ENCODE data around the gene C1QTNF1. TPM values are rescaled to one million over a fixed set of nuclear protein-coding genes. Genes with fewer than 3 reads are reported as not detected.
"Not testable (repeated sequence)": the region's sequence is repeated elsewhere in the genome, so short reads cannot be mapped to it uniquely, and the experiment has no call there.

The C1QTNF1 gene
- polyA plus RNA-seq, 1 of the 3 experiments (the other 2 are of a cell fraction): 14.3 TPM

GRCh38 chr17:79020631-79021301 is 3.2 kb upstream of the C1QTNF1 start:
- Histone ChIP-seq H3K9ac (no peak overlapping the region), H3K4me2 (no peak overlapping the region)

DNA sequence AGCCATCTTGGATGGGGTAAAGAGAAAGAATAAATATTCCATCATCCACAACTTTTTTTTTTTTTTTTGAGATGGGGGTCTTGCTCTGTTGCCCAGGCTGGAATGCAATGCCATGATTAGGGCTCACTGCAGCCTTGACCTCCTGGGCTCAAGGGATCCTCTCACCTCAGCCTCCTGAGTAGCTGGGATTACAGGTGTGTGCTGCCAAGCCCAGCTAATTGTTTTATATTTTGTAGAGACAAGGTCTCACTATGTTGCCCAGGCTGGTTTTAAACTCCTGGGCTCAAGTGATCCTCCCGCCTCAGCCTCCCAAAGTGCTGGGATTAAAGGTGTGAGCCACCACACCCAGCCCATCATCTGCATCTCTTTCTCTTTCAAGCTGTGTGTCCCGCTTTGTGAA is 2.0 kb upstream of the C1QTNF1 start:
- WGBS (ENCODE audit: low lambda C conversion rate): 97% methylated on average over 2 of the region's 2 CpGs
- not testable (repeated sequence) for H3K9me3 ChIP-seq; H4K20me1 ChIP-seq (ENCODE audit: insufficient read depth); DNase-seq; H3K27ac ChIP-seq (ENCODE audit: low read depth in 2 of 2, low read length in 1 of 2); H3K9ac ChIP-seq; H3K36me3 ChIP-seq (replicated peaks in 1 of 2; ENCODE audit: control insufficient read depth in 1 of 2, insufficient read depth in 2 of 2, low read length in 1 of 2); H3F3A ChIP-seq (replicated peaks; ENCODE audit: insufficient read depth); H2AFZ ChIP-seq (ENCODE audit: low read depth); H3K27me3 ChIP-seq (ENCODE audit: insufficient read depth); H3K79me2 ChIP-seq (ENCODE audit: insufficient read depth); H3K9me2 ChIP-seq; H3K4me3 ChIP-seq (ENCODE audit: low read depth in 2 of 2, low read length in 1 of 2); H3K4me2 ChIP-seq
- ChIA-PET POLR2A (interaction anchor here (0.7 kb wide), 1 partner anchor 23 kb away, joined by 4 read pairs; no protein-coding TSS in a partner anchor), CTCF (interaction anchor here (0.7 to 22.0 kb wide), 13 partner anchors 10 to 506 kb away, joined by 3 to 405 read pairs (median 5); partner anchors contain the start of gene ENGASE)
- H3K4me1 ChIP-seq (ENCODE audit: control insufficient read depth in 1 of 2, insufficient read depth in 2 of 2, low read depth in 1 of 2, low read length in 1 of 2): peaks cover 18 to 32% of the 10 kb centered on the region in 2 experiments; a peak in 3 of 4 replicates

More at GRCh38 chr17:79020631-79021301, 3.2 kb upstream of the C1QTNF1 start:
- 55% methylated on average over 2 of the region's 2 CpGs for WGBS (ENCODE audit: low lambda C conversion rate)
- POLR2A ChIA-PET: no interaction called here
- no peak for DNase-seq
- Histone ChIP-seq H3K36me3 (replicated peaks in 1 of 2; ENCODE audit: control insufficient read depth in 1 of 2, insufficient read depth in 2 of 2, low read length in 1 of 2) (peaks cover 0 to 5% of the 10 kb centered on the region in 2 experiments), H3F3A (replicated peaks; ENCODE audit: insufficient read depth) (no peaks in the 10 kb centered on the region), H3K4me3 (ENCODE audit: low read depth in 2 of 2, low read length in 1 of 2) (no peak overlapping the region), H3K79me2 (ENCODE audit: insufficient read depth) (no peaks in the 10 kb centered on the region), H2AFZ (ENCODE audit: low read depth) (no peak overlapping the region), H3K4me1 (ENCODE audit: control insufficient read depth in 1 of 2, insufficient read depth in 2 of 2, low read depth in 1 of 2, low read length in 1 of 2) (peaks cover 9 to 21% of the 10 kb centered on the region in 2 experiments; a peak in 3 of 4 replicates), H4K20me1 (ENCODE audit: insufficient read depth) (no peaks in the 10 kb centered on the region), H3K27me3 (ENCODE audit: insufficient read depth) (no peaks in the 10 kb centered on the region), H3K9me2 (no peaks in the 10 kb centered on the region), H3K9me3 (peaks cover 5% of the 10 kb centered on the region), H3K27ac (ENCODE audit: low read depth in 2 of 2, low read length in 1 of 2) (no peak overlapping the region)
- no peak for TF ChIP-seq YY1 (IDR thresholded peaks at IDR 0.05; ENCODE audit: low read depth)
- TF ChIP-seq NFIC (IDR thresholded peaks at IDR 0.05; ENCODE audit: borderline replicate concordance): no peak
- no peak for TF ChIP-seq RFX5 (IDR thresholded peaks at IDR 0.05; ENCODE audit: low read length)
- TF ChIP-seq TAF1 (IDR thresholded peaks at IDR 0.05; ENCODE audit: borderline replicate concordance, low read depth, low read length): no peak
- TF ChIP-seq TCF12 (IDR thresholded peaks at IDR 0.05): no peak
- TF ChIP-seq, protein P1, sequence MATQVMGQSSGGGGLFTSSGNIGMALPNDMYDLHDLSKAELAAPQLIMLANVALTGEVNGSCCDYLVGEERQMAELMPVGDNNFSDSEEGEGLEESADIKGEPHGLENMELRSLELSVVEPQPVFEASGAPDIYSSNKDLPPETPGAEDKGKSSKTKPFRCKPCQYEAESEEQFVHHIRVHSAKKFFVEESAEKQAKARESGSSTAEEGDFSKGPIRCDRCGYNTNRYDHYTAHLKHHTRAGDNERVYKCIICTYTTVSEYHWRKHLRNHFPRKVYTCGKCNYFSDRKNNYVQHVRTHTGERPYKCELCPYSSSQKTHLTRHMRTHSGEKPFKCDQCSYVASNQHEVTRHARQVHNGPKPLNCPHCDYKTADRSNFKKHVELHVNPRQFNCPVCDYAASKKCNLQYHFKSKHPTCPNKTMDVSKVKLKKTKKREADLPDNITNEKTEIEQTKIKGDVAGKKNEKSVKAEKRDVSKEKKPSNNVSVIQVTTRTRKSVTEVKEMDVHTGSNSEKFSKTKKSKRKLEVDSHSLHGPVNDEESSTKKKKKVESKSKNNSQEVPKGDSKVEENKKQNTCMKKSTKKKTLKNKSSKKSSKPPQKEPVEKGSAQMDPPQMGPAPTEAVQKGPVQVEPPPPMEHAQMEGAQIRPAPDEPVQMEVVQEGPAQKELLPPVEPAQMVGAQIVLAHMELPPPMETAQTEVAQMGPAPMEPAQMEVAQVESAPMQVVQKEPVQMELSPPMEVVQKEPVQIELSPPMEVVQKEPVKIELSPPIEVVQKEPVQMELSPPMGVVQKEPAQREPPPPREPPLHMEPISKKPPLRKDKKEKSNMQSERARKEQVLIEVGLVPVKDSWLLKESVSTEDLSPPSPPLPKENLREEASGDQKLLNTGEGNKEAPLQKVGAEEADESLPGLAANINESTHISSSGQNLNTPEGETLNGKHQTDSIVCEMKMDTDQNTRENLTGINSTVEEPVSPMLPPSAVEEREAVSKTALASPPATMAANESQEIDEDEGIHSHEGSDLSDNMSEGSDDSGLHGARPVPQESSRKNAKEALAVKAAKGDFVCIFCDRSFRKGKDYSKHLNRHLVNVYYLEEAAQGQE (IDR thresholded peaks at IDR 0.05; ENCODE audit: low read depth, low read length): no peak
- TF ChIP-seq EP300 (IDR thresholded peaks at IDR 0.05; ENCODE audit: borderline replicate concordance in 1 of 2, low read depth in 1 of 2, low read length in 1 of 2): no peak
- TF ChIP-seq RXRA (IDR thresholded peaks at IDR 0.05; ENCODE audit: borderline replicate concordance, low read depth): no peak
- CTCF ChIA-PET: interaction anchor here (0.6 to 22.0 kb wide), 27 partner anchors 8 to 675 kb away, joined by 3 to 405 read pairs (median 5); partner anchors contain the start of genes CANT1 and LGALS3BP

All from SK-N-SH (cell line).